Measurements from ENCODE around the gene ALPL. TPM values are rescaled to one million over a fixed set of nuclear protein-coding genes. Genes with fewer than 3 reads are reported as not detected.

Gene ALPL
- total and polyA plus RNA-seq, 9 of the 15 experiments (the other 6 are each of a cell fraction or from before 2014, with no cell fraction given): 0.04 to 0.38 (median 0.18) TPM; not detected in 4

DNA sequence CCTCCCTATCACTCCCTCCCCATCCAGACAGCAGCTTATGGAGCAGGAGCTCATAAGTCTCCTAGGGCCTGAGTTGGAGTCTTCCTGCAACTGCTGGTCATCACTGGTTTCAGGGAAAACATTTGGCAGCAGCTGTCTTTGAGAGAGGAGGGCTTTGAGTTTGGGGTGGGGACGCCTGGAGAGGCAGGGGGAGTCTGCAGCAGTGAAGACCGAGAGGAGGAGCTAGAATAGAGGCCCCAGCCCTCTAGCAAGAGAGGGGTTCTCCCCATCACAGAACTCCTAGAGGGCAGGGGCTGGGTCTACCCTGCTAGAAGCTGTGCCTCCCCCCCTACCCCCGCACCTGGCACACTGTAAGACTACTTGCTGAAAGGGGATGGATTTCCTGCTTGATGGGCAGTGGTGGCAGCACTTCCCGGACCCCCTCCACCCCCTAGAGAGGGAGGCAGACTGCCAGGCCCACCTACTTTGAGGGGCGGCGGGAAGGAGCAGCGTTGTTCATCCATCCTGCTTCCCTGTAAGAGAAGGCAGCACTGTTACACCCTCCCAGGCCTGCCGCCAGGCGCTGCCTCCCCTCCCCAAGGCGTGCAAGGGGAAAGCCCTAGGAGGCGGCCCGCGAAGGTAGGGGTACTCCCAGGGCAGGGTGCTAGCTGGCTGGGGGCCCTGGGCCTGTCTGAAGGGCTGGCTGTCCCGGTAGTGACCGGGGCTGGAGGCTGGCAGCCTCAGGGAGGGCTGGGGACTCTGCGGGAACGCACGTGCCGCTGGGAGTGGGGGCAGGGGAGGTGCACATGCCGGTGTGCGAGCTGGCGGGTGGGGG, 109.5 kb downstream of the ALPL start (continued):
- TF ChIP-seq IFI16 (CRISPR knock-in tag; IDR thresholded peaks at IDR 0.05) (no peak), CTBP1 (IDR thresholded peaks at IDR 0.05; ENCODE audit: borderline replicate concordance) (peak; percentile 49; the same call in 1 of the 2 replicates), SMARCA4 (IDR thresholded peaks at IDR 0.05) (peak; percentile 44; the same call in 1 of the 2 replicates), HLTF (IDR thresholded peaks at IDR 0.05) (no peak), SETDB1 (IDR thresholded peaks at IDR 0.05; ENCODE audit: low read length) (no peak), ZFPM2 (CRISPR knock-in tag; IDR thresholded peaks at IDR 0.05) (no peak), HDAC8 (tag; IDR thresholded peaks at IDR 0.05) (no peak), MTA3 (IDR thresholded peaks at IDR 0.05; ENCODE audit: borderline replicate concordance) (no peak), ZNF431 (CRISPR knock-in tag; IDR thresholded peaks at IDR 0.05) (0 out of 2 replicates have a peak, but pooled peaks have one; percentile 54), KDM1A (IDR thresholded peaks at IDR 0.05) (peak; percentile 43 to 77; a peak in 3 of 4 replicates), CBX3 (IDR thresholded peaks at IDR 0.05; ENCODE audit: borderline replicate concordance in 1 of 2, low read length in 2 of 2) (peak in 1 of 2 experiments; percentile 28; a peak in 1 of 3 replicates), ZNF561 (CRISPR knock-in tag; conservative IDR thresholded peaks at IDR 0.05) (no peak), ZNF764 (CRISPR knock-in tag; IDR thresholded peaks at IDR 0.05; ENCODE audit: low read depth) (no peak), ZNF274 (IDR thresholded peaks at IDR 0.05; ENCODE audit: borderline replicate concordance, low read depth, low read length) (no peak), SRF (CRISPR knock-in tag; IDR thresholded peaks at IDR 0.05) (no peak), ZBTB7A (IDR thresholded peaks at IDR 0.05; ENCODE audit: borderline replicate concordance, control insufficient read depth, low read depth, low read length) (peak; percentile 53; the same call in 1 of the 2 replicates), MYBL2 (IDR thresholded peaks at IDR 0.05; ENCODE audit: low read depth) (no peak), MYBL2 (CRISPR knock-in tag; IDR thresholded peaks at IDR 0.05; ENCODE audit: borderline replicate concordance) (no peak)
- TF ChIP-seq, protein P1, sequence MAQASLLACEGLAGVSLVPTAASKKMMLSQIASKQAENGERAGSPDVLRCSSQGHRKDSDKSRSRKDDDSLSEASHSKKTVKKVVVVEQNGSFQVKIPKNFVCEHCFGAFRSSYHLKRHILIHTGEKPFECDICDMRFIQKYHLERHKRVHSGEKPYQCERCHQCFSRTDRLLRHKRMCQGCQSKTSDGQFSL (CRISPR knock-in tag; IDR thresholded peaks at IDR 0.05): peak; percentile 97; the same call in 1 of the 2 replicates
- TF ChIP-seq, protein P1 (tag; IDR thresholded peaks at IDR 0.05): no peak; a peak in 1 of 4 replicates
- TF ChIP-seq, protein P2, sequence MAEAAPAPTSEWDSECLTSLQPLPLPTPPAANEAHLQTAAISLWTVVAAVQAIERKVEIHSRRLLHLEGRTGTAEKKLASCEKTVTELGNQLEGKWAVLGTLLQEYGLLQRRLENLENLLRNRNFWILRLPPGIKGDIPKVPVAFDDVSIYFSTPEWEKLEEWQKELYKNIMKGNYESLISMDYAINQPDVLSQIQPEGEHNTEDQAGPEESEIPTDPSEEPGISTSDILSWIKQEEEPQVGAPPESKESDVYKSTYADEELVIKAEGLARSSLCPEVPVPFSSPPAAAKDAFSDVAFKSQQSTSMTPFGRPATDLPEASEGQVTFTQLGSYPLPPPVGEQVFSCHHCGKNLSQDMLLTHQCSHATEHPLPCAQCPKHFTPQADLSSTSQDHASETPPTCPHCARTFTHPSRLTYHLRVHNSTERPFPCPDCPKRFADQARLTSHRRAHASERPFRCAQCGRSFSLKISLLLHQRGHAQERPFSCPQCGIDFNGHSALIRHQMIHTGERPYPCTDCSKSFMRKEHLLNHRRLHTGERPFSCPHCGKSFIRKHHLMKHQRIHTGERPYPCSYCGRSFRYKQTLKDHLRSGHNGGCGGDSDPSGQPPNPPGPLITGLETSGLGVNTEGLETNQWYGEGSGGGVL (CRISPR knock-in tag; IDR thresholded peaks at IDR 0.05): no peak
- TF ChIP-seq, protein P3, sequence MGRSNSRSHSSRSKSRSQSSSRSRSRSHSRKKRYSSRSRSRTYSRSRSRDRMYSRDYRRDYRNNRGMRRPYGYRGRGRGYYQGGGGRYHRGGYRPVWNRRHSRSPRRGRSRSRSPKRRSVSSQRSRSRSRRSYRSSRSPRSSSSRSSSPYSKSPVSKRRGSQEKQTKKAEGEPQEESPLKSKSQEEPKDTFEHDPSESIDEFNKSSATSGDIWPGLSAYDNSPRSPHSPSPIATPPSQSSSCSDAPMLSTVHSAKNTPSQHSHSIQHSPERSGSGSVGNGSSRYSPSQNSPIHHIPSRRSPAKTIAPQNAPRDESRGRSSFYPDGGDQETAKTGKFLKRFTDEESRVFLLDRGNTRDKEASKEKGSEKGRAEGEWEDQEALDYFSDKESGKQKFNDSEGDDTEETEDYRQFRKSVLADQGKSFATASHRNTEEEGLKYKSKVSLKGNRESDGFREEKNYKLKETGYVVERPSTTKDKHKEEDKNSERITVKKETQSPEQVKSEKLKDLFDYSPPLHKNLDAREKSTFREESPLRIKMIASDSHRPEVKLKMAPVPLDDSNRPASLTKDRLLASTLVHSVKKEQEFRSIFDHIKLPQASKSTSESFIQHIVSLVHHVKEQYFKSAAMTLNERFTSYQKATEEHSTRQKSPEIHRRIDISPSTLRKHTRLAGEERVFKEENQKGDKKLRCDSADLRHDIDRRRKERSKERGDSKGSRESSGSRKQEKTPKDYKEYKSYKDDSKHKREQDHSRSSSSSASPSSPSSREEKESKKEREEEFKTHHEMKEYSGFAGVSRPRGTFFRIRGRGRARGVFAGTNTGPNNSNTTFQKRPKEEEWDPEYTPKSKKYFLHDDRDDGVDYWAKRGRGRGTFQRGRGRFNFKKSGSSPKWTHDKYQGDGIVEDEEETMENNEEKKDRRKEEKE (IDR thresholded peaks at IDR 0.05; ENCODE audit: borderline replicate concordance in 1 of 2, control insufficient read depth in 1 of 2, low read depth in 2 of 2, low read length in 1 of 2): no peak
